ENCODE measurements around the gene SHC4.

The SHC4 gene

GRCh38 chr15:48842501-48842900, 121.2 kb downstream of the SHC4 start:
- DNase-seq (ENCODE audit: low spot score) = no peak

- DNase-seq (ENCODE audit: low spot score) = no peak
Observed at GRCh38 chr15:48834756-48835155, 129.0 kb downstream of the SHC4 start.

GRCh38 chr15:48833526-48834239, 130.0 kb downstream of the SHC4 start:
- DNase-seq (ENCODE audit: low spot score) = no peak

GRCh38 chr15:48832648-48833047, 131.1 kb downstream of the SHC4 start:
- DNase-seq (ENCODE audit: low spot score) = no peak

GRCh38 chr15:48828906-48829305, 134.8 kb downstream of the SHC4 start:
- no peak for DNase-seq (ENCODE audit: low spot score)

GRCh38 chr15:48828471-48828870, 135.2 kb downstream of the SHC4 start:
- DNase-seq (ENCODE audit: low spot score) = no peak

GRCh38 chr15:48825075-48825474, 138.6 kb downstream of the SHC4 start:
- no peak for DNase-seq (ENCODE audit: low spot score)

GRCh38 chr15:48823706-48824105, 140.0 kb downstream of the SHC4 start:
- DNase-seq (ENCODE audit: low spot score) = no peak

GRCh38 chr15:48823237-48823636, 140.5 kb downstream of the SHC4 start:
- no peak for DNase-seq (ENCODE audit: low spot score)

GRCh38 chr15:48814286-48814685, 149.4 kb downstream of the SHC4 start:
- DNase-seq (ENCODE audit: low spot score) = no peak

- DNase-seq (ENCODE audit: low spot score) = no peak
Observed at GRCh38 chr15:48811325-48811958, 152.3 kb downstream of the SHC4 start.

GRCh38 chr15:48810414-48811324, 153.1 kb downstream of the SHC4 start, which contains the start of gene CEP152:
Gene CEP152 (minus strand): TSS chr15:48811069. CDS start chr15:48805649, 5,420 bp downstream.
- DNase-seq (ENCODE audit: low spot score) = peak; percentile 99

- no peak for DNase-seq (ENCODE audit: low spot score)
Observed at GRCh38 chr15:48806151-48806550, 157.6 kb downstream of the SHC4 start.

GRCh38 chr15:48805591-48805990, 158.1 kb downstream of the SHC4 start:
- DNase-seq (ENCODE audit: low spot score) = no peak

GRCh38 chr15:48803877-48804276, 159.8 kb downstream of the SHC4 start:
- DNase-seq (ENCODE audit: low spot score) = no peak

GRCh38 chr15:48802867-48803266, 160.9 kb downstream of the SHC4 start:
- DNase-seq (ENCODE audit: low spot score) = no peak

- DNase-seq (ENCODE audit: low spot score) = no peak
Observed at GRCh38 chr15:48802257-48802656, 161.5 kb downstream of the SHC4 start.

- no peak for DNase-seq (ENCODE audit: low spot score)
Observed at GRCh38 chr15:48800811-48801455, 162.8 kb downstream of the SHC4 start.

GRCh38 chr15:48800245-48800644, 163.5 kb downstream of the SHC4 start:
- DNase-seq (ENCODE audit: low spot score) = no peak

GRCh38 chr15:48798319-48798718, 165.4 kb downstream of the SHC4 start:
- DNase-seq (ENCODE audit: low spot score) = no peak

GRCh38 chr15:48796930-48797329, 166.8 kb downstream of the SHC4 start:
- no peak for DNase-seq (ENCODE audit: low spot score)

GRCh38 chr15:48796521-48796920, 167.2 kb downstream of the SHC4 start:
- DNase-seq (ENCODE audit: low spot score) = no peak
